Smooth muscle cell (in vitro differentiated cells): ENCODE results near the gene HSPA1A. TPM values are rescaled to one million over a fixed set of nuclear protein-coding genes. Genes with fewer than 3 reads are reported as not detected.
"Not testable (repeated sequence)": the region's sequence is repeated elsewhere in the genome, so short reads cannot be mapped to it uniquely, and the experiment has no call there.

Experiments used
- DNase-seq: peaks from one replicate; lab custom pipeline; 2025; ENCODE audit not compliant: unreplicated experiment; lab: John Stamatoyannopoulos, UW
- H2AFZ ChIP-seq: fragments of 200-600 bp; sonication (generic); 2 replicates; pipeline ENCODE4 v1.6.0; 2016; ENCODE audit warnings: antibody characterized with exemption, low read depth, mild to moderate bottlenecking
- H3F3A ChIP-seq: fragments of 200-600 bp; sonication (generic); 2 replicates; pipeline ENCODE4 v1.6.0; 2017; ENCODE audit warnings: antibody characterized with exemption, low read depth
- H3K27ac ChIP-seq: fragments of 200-600 bp; sonication (generic); 2 replicates; pipeline ENCODE4 v1.5.1; 2016; ENCODE audit warnings: low read depth, mild to moderate bottlenecking
- H3K27me3 ChIP-seq: fragments of 200-600 bp; sonication (generic); 2 replicates; pipeline ENCODE4 v1.6.1; 2016; ENCODE audit warnings: low read depth, mild to moderate bottlenecking
- H3K36me3 ChIP-seq: fragments of 200-600 bp; sonication (generic); 2 replicates; pipeline ENCODE4 v1.5.1; 2016; ENCODE audit warnings: low read depth
- H3K4me1 ChIP-seq: fragments of 200-600 bp; sonication (generic); 2 replicates; pipeline ENCODE4 v1.5.1; 2016; ENCODE audit warnings: low read depth
- H3K4me2 ChIP-seq: fragments of 200-600 bp; sonication (generic); 2 replicates; pipeline ENCODE4 v1.6.0; 2016; ENCODE audit warnings: mild to moderate bottlenecking
- H3K4me3 ChIP-seq: fragments of 200-600 bp; sonication (generic); 2 replicates; pipeline ENCODE4 v1.5.1; 2016; ENCODE audit warnings: mild to moderate bottlenecking
- H3K79me2 ChIP-seq: fragments of 200-600 bp; sonication (generic); 2 replicates; pipeline ENCODE4 v1.6.0; 2016; ENCODE audit warnings: low read depth, mild to moderate bottlenecking
- H3K9ac ChIP-seq: fragments of 200-600 bp; sonication (generic); 2 replicates; pipeline ENCODE4 v1.6.0; 2016; ENCODE audit warnings: low read depth
- H3K9me3 ChIP-seq: fragments of 200-600 bp; sonication (generic); replicated peaks from 2 replicates; pipeline ENCODE4 v1.5.1; 2016; ENCODE audit warnings: low read depth
- H4K20me1 ChIP-seq: fragments of 200-600 bp; sonication (generic); 2 replicates; pipeline ENCODE4 v1.6.0; 2016; ENCODE audit warnings: low read depth
- CTCF ChIP-seq: fragments of 200-600 bp; sonication (generic); IDR thresholded peaks from 2 replicates; pipeline ENCODE4 v1.5.1; 2017; ENCODE audit warnings: borderline replicate concordance, mild to moderate bottlenecking, antibody characterized with exemption; ENCODE audit not compliant: insufficient read depth, poor library complexity, severe bottlenecking
- WGBS: methylation state at CpG from one replicate; pipeline ENCODE4 v1.1.7; 2016; ENCODE audit warnings: low lambda C conversion rate; 5-methylcytosine and 5-hydroxymethylcytosine counted together
- polyA plus RNA-seq: library from polyadenylated mRNA; unstranded; fragments of >200 nt; fragmentation: Nextera tagmentation; extraction: Ambion mirVana; gene quantifications from 2 replicates; pipeline ENCODE4 v1.2.1, GENCODE V29; 2016
- total RNA-seq: library from RNA; depleted of rRNA; stranded (reverse); fragments of >200 nt; gene quantifications from 2 replicates; pipeline ENCODE4 v1.2.3, GENCODE V29; 2014

Gene HSPA1A
- total and polyA plus RNA-seq, 2 experiments from 2014 or later, result 52.6 to 61.2 TPM

DNA sequence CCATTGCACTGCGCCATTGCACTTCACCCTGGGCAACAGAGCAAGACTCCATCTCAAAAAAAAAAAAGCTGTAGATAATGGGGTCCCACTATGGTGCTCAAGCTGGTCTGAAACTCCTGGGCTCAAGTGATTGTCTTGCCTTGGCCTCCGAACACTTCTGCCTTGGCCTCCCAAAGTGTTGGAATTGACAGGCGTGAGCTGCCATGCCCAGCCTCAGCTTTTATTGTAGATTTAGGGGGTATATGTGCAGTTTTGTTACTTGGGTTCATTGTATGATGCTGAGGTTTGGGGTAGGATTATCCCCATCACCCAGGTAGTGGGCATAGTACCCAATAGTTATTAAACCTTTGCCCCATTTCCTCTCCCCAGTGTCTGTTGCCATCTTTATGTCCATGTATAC, 23.6 kb downstream of the HSPA1A start:
- Histone ChIP-seq H3K9ac (no peak overlapping the region), H3K27ac (no peak overlapping the region), H4K20me1 (peaks cover 44% of the 10 kb centered on the region), H2AFZ (no peak overlapping the region), H3K27me3 (no peaks in the 10 kb centered on the region), H3K4me3 (no peak overlapping the region), H3K79me2 (peaks cover 37% of the 10 kb centered on the region), H3K36me3 (peaks cover 14% of the 10 kb centered on the region), H3K9me3 (no peaks in the 10 kb centered on the region), H3K4me1 (peaks cover 27% of the 10 kb centered on the region), H3F3A (peaks cover 31% of the 10 kb centered on the region), H3K4me2 (no peak overlapping the region)
- 96% methylated on average over 3 of the region's 3 CpGs for WGBS
- no peak for DNase-seq
- no peak for TF ChIP-seq CTCF

DNA sequence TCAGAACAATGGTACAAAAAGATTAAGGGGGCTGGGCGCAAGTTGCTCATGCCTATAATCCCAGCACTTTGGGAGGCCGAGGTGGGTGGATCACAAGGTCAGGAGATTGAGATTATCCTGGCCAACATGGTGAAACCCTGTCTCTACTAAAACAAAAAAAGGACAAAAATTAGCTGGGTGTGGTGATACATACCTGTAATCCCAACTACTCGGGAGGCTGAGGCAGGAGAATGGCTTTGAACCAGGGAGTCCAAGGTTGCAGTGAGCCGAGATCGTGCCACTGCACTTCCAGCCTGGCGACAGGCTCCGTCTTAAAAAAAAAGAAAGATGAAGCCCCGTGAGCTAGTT, 24.4 kb downstream of the HSPA1A start:
- H3K27ac ChIP-seq, H3K4me3 ChIP-seq, DNase-seq, H3K4me2 ChIP-seq, H2AFZ ChIP-seq, H3K9me3 ChIP-seq, H3K9ac ChIP-seq, H3K27me3 ChIP-seq: not testable (repeated sequence)
- 95% methylated on average over 8 of the region's 8 CpGs for WGBS
- peaks cover 31% of the 10 kb centered on the region for H3F3A ChIP-seq
- H3K79me2 ChIP-seq, result peaks cover 35% of the 10 kb centered on the region
- peaks cover 14% of the 10 kb centered on the region for H3K36me3 ChIP-seq
- H4K20me1 ChIP-seq, result peaks cover 44% of the 10 kb centered on the region
- peaks cover 27% of the 10 kb centered on the region for H3K4me1 ChIP-seq

DNA sequence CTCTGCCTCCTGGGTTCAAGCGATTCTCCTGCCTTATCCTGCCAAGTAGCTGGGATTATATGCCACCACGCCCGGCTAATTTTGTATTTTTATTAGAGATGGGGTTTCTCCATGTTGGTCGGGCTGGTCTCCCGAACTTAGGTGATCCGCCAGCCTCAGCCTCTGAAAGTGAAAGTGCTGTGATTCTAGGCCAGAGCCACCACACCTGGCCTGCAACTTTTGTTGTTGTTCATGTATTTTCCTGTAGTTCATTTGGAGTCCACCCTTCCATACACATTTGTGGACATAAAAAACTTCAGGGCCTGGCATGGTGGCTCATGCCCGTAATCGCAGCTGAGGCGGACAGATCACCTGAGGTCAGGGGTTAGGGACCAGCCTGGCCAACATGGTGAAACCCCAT, 26.7 kb downstream of the HSPA1A start:
- Histone ChIP-seq H3K9me3 (no peaks in the 10 kb centered on the region), H3K4me2 (no peak overlapping the region), H2AFZ (no peak overlapping the region), H3F3A (peaks cover 31% of the 10 kb centered on the region), H3K79me2 (peaks cover 12% of the 10 kb centered on the region), H3K4me3 (no peak overlapping the region), H3K4me1 (peaks cover 15% of the 10 kb centered on the region), H3K27ac (no peak overlapping the region), H3K9ac (no peak overlapping the region), H3K36me3 (peaks cover 14% of the 10 kb centered on the region), H4K20me1 (peaks cover 29% of the 10 kb centered on the region), H3K27me3 (no peaks in the 10 kb centered on the region)
- no peak for DNase-seq
- 96% methylated on average over 9 of the region's 9 CpGs for WGBS
- TF ChIP-seq CTCF, result no peak

GRCh38 chr6:31844507-31844906, 29.2 kb downstream of the HSPA1A start:
- TF ChIP-seq CTCF, result no peak
- DNase-seq, result no peak
- Histone ChIP-seq H3K4me3 (no peak overlapping the region), H3K79me2 (no peaks in the 10 kb centered on the region), H3F3A (peaks cover 12% of the 10 kb centered on the region), H3K4me1 (no peaks in the 10 kb centered on the region), H3K9me3 (no peaks in the 10 kb centered on the region), H3K36me3 (peaks cover 3% of the 10 kb centered on the region), H3K4me2 (no peak overlapping the region), H3K27ac (no peak overlapping the region), H2AFZ (no peak overlapping the region), H3K27me3 (no peaks in the 10 kb centered on the region), H3K9ac (no peak overlapping the region), H4K20me1 (peaks cover 4% of the 10 kb centered on the region)
- 94% methylated on average over 3 of the region's 3 CpGs for WGBS
